Left cardiac atrium (tissue), 4 donors: ENCODE results near the gene TMEM201. TPM values are rescaled to one million over a fixed set of nuclear protein-coding genes. Genes with fewer than 3 reads are reported as not detected.
A peak's percentile ranks its signal among the peaks of the same experiment; 100 is the strongest.

ENCODE experiments used
- ATAC-seq, 2 donors: fragments of 200-7000 bp; cut with Tn5 transposase; one replicate each; pipeline ENCODE4 v1.9.1; 2020; ENCODE audit warnings: mild to moderate bottlenecking in 2 of 2, moderate library complexity in 2 of 2
- DNase-seq: peaks from one replicate; pipeline ENCODE4 v3.0.0-alpha.2; 2020
- intact Hi-C, 2 donors: fragments of 100-400 bp; cut with DNase I; formaldehyde crosslinking; loops; one replicate each; pipeline versions ENCODE4 v1.14.1 to v1.15.1; 2022 to 2023
- total RNA-seq, 2 donors: library from RNA; stranded (reverse); fragmentation: NEBNext Ultra II Directional; extraction: Animal tissue kit (Norgen Biotek cat#: 25700); gene quantifications; one replicate each; pipeline ENCODE4 v1.2.1, GENCODE V29; 2021
- donor health status: DM: no; HTN: yes; CAD: no.
- donor health status: DM: no; HTN: yes; CAD: no; lungs with severe emphysema.
- donor health status: DM: yes; HTN: yes; CAD: no.
- donor health status: Dilated cardiomyopathy.

TMEM201 gene
- total RNA-seq, 2 donors from 2014 or later, result 18.5 to 21.2 TPM

- ATAC-seq (no peak), DNase-seq (no peak)
- intact Hi-C loops, result no loop called here
Observed at GRCh38 chr1:9639227-9639626, 50.5 kb downstream of the TMEM201 start.

- ATAC-seq (no peak), DNase-seq (no peak)
- intact Hi-C loops, result no loop called here
Observed at GRCh38 chr1:9643351-9644256, 54.9 kb downstream of the TMEM201 start.

GRCh38 chr1:9646037-9646436 is 57.3 kb downstream of the TMEM201 start:
- intact Hi-C loops, result no loop called here
- ATAC-seq, result no peak
- no peak for DNase-seq

- intact Hi-C loops, result no loop called here
- ATAC-seq (no peak), DNase-seq (no peak)
Observed at GRCh38 chr1:9648171-9648570, 59.5 kb downstream of the TMEM201 start.

- ATAC-seq, result no peak
- intact Hi-C loops, result no loop called here
- DNase-seq, result no peak
Observed at GRCh38 chr1:9649769-9650168, 61.1 kb downstream of the TMEM201 start.

- no peak for ATAC-seq
- DNase-seq, result no peak
- intact Hi-C loops, result no loop called here
Observed at GRCh38 chr1:9651220-9651564, 62.5 kb downstream of the TMEM201 start.

GRCh38 chr1:9651565-9652378 is 63.1 kb downstream of the TMEM201 start, which contains the start of gene PIK3CD:
Gene PIK3CD, plus strand, starts transcription at chr1:9651731. Its CDS starts 58,725 bp downstream, at chr1:9710456.
- ATAC-seq, result peak; percentile 82 to 85
- intact Hi-C loops, result no loop called here

GRCh38 chr1:9652379-9653209 is 63.9 kb downstream of the TMEM201 start:
- peak; percentile 48 to 57 for ATAC-seq
- intact Hi-C loops, result no loop called here

More at GRCh38 chr1:9651565-9652378, 63.1 kb downstream of the TMEM201 start, which contains the start of gene PIK3CD:
- DNase-seq, result peak; percentile 39

GRCh38 chr1:9653210-9653490 is 64.4 kb downstream of the TMEM201 start:
- no peak for DNase-seq
- ATAC-seq, result no peak
- intact Hi-C loops, result no loop called here

More at GRCh38 chr1:9652379-9653209, 63.9 kb downstream of the TMEM201 start:
- DNase-seq, result peak; percentile 41

GRCh38 chr1:9653491-9654050 is 64.9 kb downstream of the TMEM201 start:
- no peak for ATAC-seq
- DNase-seq, result no peak
- intact Hi-C loops, result no loop called here

- intact Hi-C loops, result no loop called here
- DNase-seq, result no peak
Observed at GRCh38 chr1:9654051-9654833, 65.5 kb downstream of the TMEM201 start.

GRCh38 chr1:9654834-9655723 is 66.4 kb downstream of the TMEM201 start:
- intact Hi-C loops, result no loop called here
- DNase-seq (no peak), ATAC-seq (no peak)

More at GRCh38 chr1:9654051-9654833, 65.5 kb downstream of the TMEM201 start:
- no peak for ATAC-seq

GRCh38 chr1:9655836-9656235 is 67.1 kb downstream of the TMEM201 start:
- DNase-seq (no peak), ATAC-seq (no peak)
- intact Hi-C loops, result no loop called here

GRCh38 chr1:9657521-9658032 is 68.9 kb downstream of the TMEM201 start:
- intact Hi-C loops, result no loop called here
- no peak for DNase-seq
- ATAC-seq, result no peak

- intact Hi-C loops, result no loop called here
- DNase-seq (no peak), ATAC-seq (no peak)
Observed at GRCh38 chr1:9658199-9658598, 69.5 kb downstream of the TMEM201 start.

GRCh38 chr1:9659328-9659727 is 70.6 kb downstream of the TMEM201 start:
- intact Hi-C loops, result no loop called here
- DNase-seq, result peak; percentile 34
- peak in 1 of 2 donors; percentile 77 for ATAC-seq

GRCh38 chr1:9663257-9663656 is 74.5 kb downstream of the TMEM201 start:
- no peak for DNase-seq
- no peak for ATAC-seq
- intact Hi-C loops, result no loop called here
